Purkinje cell (primary cell): ENCODE results near the gene CDKL1. TPM values are rescaled to one million over a fixed set of nuclear protein-coding genes. Genes with fewer than 3 reads are reported as not detected.

ENCODE experiments used
- polyA plus RNA-seq: library from polyadenylated mRNA; unstranded; fragments of >200 nt; fragmentation: Nextera tagmentation; gene quantifications from 2 replicates; pipeline ENCODE4 v1.2.1, GENCODE V29; 2014

The CDKL1 gene
- 1.8 and 2.6 TPM in 2 replicates for polyA plus RNA-seq

DNA sequence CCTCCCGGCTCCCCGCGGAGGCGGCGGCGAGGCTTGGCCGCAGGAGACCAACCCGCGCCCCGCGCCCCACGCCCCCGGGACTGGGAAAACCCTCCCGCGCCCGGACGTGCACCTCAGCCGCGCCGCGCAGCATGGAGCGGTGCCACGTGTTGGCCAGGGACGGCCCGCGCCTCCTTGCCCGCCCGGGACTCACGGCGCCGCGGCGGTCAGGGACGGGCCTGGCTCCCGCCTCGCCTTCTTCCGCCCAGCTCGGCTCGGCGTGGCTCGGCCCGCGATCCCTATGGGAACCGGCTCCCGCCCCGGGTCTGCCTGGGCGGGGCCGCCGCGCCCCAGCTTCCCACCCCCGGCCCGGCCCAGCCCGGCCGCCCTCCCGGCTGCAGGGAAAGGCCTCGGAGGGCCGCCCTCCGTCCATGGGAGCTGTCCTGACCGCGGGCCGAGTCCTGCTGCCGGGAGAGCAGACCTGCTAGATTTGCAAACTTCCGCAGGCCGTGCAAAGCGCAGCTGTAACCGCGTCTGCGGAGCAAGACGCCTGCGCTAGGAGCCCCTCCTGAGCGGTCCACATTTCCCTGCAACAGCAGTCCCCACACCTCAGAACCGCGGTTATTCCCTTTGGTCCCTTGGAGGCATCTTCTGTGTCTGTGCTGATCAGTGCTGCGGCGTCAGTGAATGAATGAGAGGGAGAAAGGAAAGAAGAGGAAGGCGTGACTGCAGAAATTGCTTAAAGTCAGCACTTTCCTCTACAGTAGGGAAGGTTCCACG, at the start of gene CDKL1:
Gene CDKL1, minus strand, starts transcription at position 251 of the 759 bp plus-strand sequence. CDS start 1,013 bp downstream, outside the sequence.

DNA sequence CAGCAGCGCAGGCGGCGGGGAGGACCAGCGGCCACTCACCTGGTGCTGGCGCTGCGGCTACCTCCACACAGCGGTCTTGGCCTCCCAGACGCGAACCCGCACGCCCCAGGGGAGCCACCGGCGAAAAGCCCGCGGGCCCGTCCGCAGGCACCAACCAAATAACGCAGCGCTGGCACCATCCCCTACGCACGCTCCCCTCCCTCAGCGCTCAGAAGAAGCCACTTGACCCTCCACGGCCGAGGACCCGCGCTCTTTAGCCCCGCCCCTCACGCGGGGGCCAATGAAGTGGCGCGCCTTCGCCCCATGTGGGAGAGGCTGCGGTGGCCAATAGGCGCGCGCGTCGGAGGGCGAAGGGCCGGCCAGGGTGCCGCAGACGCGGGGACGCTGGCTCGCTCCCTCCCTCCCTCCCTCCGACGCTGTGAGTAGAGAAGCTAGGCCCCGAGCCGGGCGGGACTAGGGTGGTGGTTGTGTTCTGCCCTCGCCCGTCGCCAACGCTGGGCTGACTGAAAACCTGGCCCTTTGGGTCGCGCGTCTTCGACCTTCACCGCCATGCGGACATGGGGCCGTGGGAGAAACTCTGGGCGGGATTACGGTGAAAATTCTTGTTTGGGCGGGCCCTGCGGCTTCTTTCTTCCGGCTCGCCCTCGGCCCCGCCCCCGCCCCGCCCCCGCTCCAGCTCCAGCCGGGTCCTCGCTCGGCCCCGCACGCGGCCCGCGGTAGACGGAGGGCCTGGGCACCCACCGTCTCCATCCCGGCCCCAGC, 84.5 kb downstream of the CDKL1 start, which contains the start of the genes DMAC2L and L2HGDH:
Gene DMAC2L, plus strand, starts transcription at position 353 of the 762 bp plus-strand sequence. CDS start 9,164 bp downstream, outside the sequence.
Gene L2HGDH, minus strand, starts transcription at position 258 of the 762 bp plus-strand sequence. Its CDS starts 79 bp downstream, at position 179.

Other genes starting within 250 kb of the CDKL1 start
- gene SOS2, start 165.3 kb downstream of the CDKL1 start, polyA plus RNA-seq: 5.7 and 9.9 TPM in 2 replicates
- 1.7 and 3.0 TPM in 2 replicates for gene L2HGDH, start 84.7 kb downstream of the CDKL1 start, polyA plus RNA-seq
- gene DMAC2L, start 84.6 kb downstream of the CDKL1 start, polyA plus RNA-seq: 88.5 and 98.7 TPM in 2 replicates
- 18.4 and 25.3 TPM in 2 replicates for gene MAP4K5, start 135.7 kb upstream of the CDKL1 start, polyA plus RNA-seq
- 204 and 300 TPM in 2 replicates for gene ATL1, start 163.3 kb upstream of the CDKL1 start, polyA plus RNA-seq